ENCODE results near the gene ASPM.

DNA sequence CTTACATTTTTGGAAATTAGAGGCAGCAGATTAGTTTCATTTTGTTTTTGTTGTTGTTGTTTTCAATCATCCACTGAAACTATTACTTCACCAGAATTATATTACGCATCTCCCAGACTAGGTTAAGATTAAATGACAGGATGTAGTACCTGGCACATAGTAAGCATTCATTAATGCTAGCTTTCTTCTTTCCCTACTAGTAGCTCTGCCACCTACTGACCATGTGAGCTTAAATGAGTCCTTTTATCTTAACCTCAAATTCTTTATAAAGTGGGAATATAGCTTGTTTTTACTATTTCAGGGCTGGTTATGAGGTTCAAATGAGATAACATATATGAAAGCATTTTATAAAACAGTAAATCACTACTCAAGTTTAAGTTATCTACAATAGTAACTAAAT lies 10.2 kb upstream of the ASPM start:
- no peak for TF ChIP-seq POLR2AphosphoS5 (IDR thresholded peaks at IDR 0.05)
- TF ChIP-seq, protein P1, sequence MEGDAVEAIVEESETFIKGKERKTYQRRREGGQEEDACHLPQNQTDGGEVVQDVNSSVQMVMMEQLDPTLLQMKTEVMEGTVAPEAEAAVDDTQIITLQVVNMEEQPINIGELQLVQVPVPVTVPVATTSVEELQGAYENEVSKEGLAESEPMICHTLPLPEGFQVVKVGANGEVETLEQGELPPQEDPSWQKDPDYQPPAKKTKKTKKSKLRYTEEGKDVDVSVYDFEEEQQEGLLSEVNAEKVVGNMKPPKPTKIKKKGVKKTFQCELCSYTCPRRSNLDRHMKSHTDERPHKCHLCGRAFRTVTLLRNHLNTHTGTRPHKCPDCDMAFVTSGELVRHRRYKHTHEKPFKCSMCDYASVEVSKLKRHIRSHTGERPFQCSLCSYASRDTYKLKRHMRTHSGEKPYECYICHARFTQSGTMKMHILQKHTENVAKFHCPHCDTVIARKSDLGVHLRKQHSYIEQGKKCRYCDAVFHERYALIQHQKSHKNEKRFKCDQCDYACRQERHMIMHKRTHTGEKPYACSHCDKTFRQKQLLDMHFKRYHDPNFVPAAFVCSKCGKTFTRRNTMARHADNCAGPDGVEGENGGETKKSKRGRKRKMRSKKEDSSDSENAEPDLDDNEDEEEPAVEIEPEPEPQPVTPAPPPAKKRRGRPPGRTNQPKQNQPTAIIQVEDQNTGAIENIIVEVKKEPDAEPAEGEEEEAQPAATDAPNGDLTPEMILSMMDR (IDR thresholded peaks at IDR 0.05) = no peak

Measured in prostate gland (tissue), 2 donors.